ENCODE measurements around the gene ACOT13.
"Not testable (repeated sequence)": the region's sequence is repeated elsewhere in the genome, so short reads cannot be mapped to it uniquely, and the experiment has no call there.

ACOT13 gene

GRCh38 chr6:24666641-24667377 lies at the start of gene ACOT13, which contains the start of gene TDP2:
Gene ACOT13 (plus strand): TSS chr6:24667077. CDS start chr6:24667264, 187 bp downstream.
Gene TDP2 (minus strand): TSS chr6:24666899. CDS start chr6:24666862, 37 bp downstream.
- Mint-ChIP-seq H3K36me3 (ENCODE audit: low read depth) (peaks cover 69% of the 10 kb centered on the region), H3K27me3 (no peaks in the 10 kb centered on the region), H3K9me3 (peaks cover 12% of the 10 kb centered on the region), H3K27ac (peak within 1 kb of the TSS; percentile 95), H3K4me1 (ENCODE audit: low read depth) (peaks cover 55% of the 10 kb centered on the region), H3K4me3 (peak within 1 kb of the TSS; percentile 97)

GRCh38 chr6:24619661-24620060 lies 47.2 kb upstream of the ACOT13 start:
- H3K27ac Mint-ChIP-seq = no peak overlapping the region
- no peaks in the 10 kb centered on the region for H3K4me1 Mint-ChIP-seq (ENCODE audit: low read depth)
- H3K27me3 Mint-ChIP-seq = no peaks in the 10 kb centered on the region
- H3K36me3 Mint-ChIP-seq (ENCODE audit: low read depth) = no peaks in the 10 kb centered on the region
- no peaks in the 10 kb centered on the region for H3K9me3 Mint-ChIP-seq
- no peak overlapping the region for H3K4me3 Mint-ChIP-seq

GRCh38 chr6:24620637-24621036 lies 46.2 kb upstream of the ACOT13 start:
- Mint-ChIP-seq H3K4me3 (no peak overlapping the region), H3K4me1 (ENCODE audit: low read depth) (no peaks in the 10 kb centered on the region), H3K9me3 (no peaks in the 10 kb centered on the region), H3K36me3 (ENCODE audit: low read depth) (no peaks in the 10 kb centered on the region), H3K27me3 (no peaks in the 10 kb centered on the region), H3K27ac (no peak overlapping the region)

GRCh38 chr6:24621626-24622289 lies 45.1 kb upstream of the ACOT13 start:
- no peak overlapping the region for H3K27ac Mint-ChIP-seq
- no peak overlapping the region for H3K4me3 Mint-ChIP-seq
- no peaks in the 10 kb centered on the region for H3K9me3 Mint-ChIP-seq
- no peaks in the 10 kb centered on the region for H3K27me3 Mint-ChIP-seq
- no peaks in the 10 kb centered on the region for H3K4me1 Mint-ChIP-seq (ENCODE audit: low read depth)
- no peaks in the 10 kb centered on the region for H3K36me3 Mint-ChIP-seq (ENCODE audit: low read depth)

GRCh38 chr6:24630856-24631505 lies 35.9 kb upstream of the ACOT13 start:
- peaks cover 7% of the 10 kb centered on the region for H3K27me3 Mint-ChIP-seq
- no peaks in the 10 kb centered on the region for H3K36me3 Mint-ChIP-seq (ENCODE audit: low read depth)
- H3K4me3 Mint-ChIP-seq = no peak overlapping the region
- no peaks in the 10 kb centered on the region for H3K4me1 Mint-ChIP-seq (ENCODE audit: low read depth)
- no peak overlapping the region for H3K27ac Mint-ChIP-seq
- H3K9me3 Mint-ChIP-seq = no peaks in the 10 kb centered on the region

- H3K9me3 Mint-ChIP-seq = no peaks in the 10 kb centered on the region
- peaks cover 10% of the 10 kb centered on the region for H3K27me3 Mint-ChIP-seq
- no peaks in the 10 kb centered on the region for H3K36me3 Mint-ChIP-seq (ENCODE audit: low read depth)
- H3K4me3 Mint-ChIP-seq = no peak overlapping the region
- H3K4me1 Mint-ChIP-seq (ENCODE audit: low read depth) = no peaks in the 10 kb centered on the region
- H3K27ac Mint-ChIP-seq = no peak overlapping the region
These were observed 35.2 kb upstream of the ACOT13 start for GRCh38 chr6:24631671-24632070.

GRCh38 chr6:24632573-24632972 lies 34.3 kb upstream of the ACOT13 start:
- no peaks in the 10 kb centered on the region for H3K36me3 Mint-ChIP-seq (ENCODE audit: low read depth)
- H3K4me3 Mint-ChIP-seq = no peak overlapping the region
- H3K27me3 Mint-ChIP-seq = peaks cover 10% of the 10 kb centered on the region
- H3K4me1 Mint-ChIP-seq (ENCODE audit: low read depth) = no peaks in the 10 kb centered on the region
- no peaks in the 10 kb centered on the region for H3K9me3 Mint-ChIP-seq
- H3K27ac Mint-ChIP-seq = no peak overlapping the region

- Mint-ChIP-seq H3K4me3 (no peak overlapping the region), H3K9me3 (no peaks in the 10 kb centered on the region), H3K4me1 (ENCODE audit: low read depth) (no peaks in the 10 kb centered on the region), H3K27me3 (peaks cover 26% of the 10 kb centered on the region), H3K36me3 (ENCODE audit: low read depth) (no peaks in the 10 kb centered on the region), H3K27ac (no peak overlapping the region)
These were observed 30.2 kb upstream of the ACOT13 start for GRCh38 chr6:24636681-24637080.

- Mint-ChIP-seq H3K4me3 (no peak overlapping the region), H3K4me1 (ENCODE audit: low read depth) (peaks cover 3% of the 10 kb centered on the region), H3K9me3 (no peaks in the 10 kb centered on the region), H3K36me3 (ENCODE audit: low read depth) (no peaks in the 10 kb centered on the region), H3K27ac (no peak overlapping the region), H3K27me3 (peaks cover 36% of the 10 kb centered on the region)
These were observed 26.7 kb upstream of the ACOT13 start for GRCh38 chr6:24640166-24640565.

- H3K36me3 Mint-ChIP-seq (ENCODE audit: low read depth); H3K4me3 Mint-ChIP-seq; H3K9me3 Mint-ChIP-seq; H3K27ac Mint-ChIP-seq; H3K4me1 Mint-ChIP-seq (ENCODE audit: low read depth): not testable (repeated sequence)
- peaks cover 41% of the 10 kb centered on the region for H3K27me3 Mint-ChIP-seq
These were observed 26.2 kb upstream of the ACOT13 start for GRCh38 chr6:24640631-24641030.

GRCh38 chr6:24642061-24642460 lies 24.8 kb upstream of the ACOT13 start:
- no peaks in the 10 kb centered on the region for H3K9me3 Mint-ChIP-seq
- no peak overlapping the region for H3K27ac Mint-ChIP-seq
- H3K4me1 Mint-ChIP-seq (ENCODE audit: low read depth) = peaks cover 16% of the 10 kb centered on the region
- H3K27me3 Mint-ChIP-seq = peaks cover 39% of the 10 kb centered on the region
- H3K36me3 Mint-ChIP-seq (ENCODE audit: low read depth) = no peaks in the 10 kb centered on the region
- H3K4me3 Mint-ChIP-seq = no peak overlapping the region

GRCh38 chr6:24643920-24644319 lies 23.0 kb upstream of the ACOT13 start:
- Mint-ChIP-seq H3K4me1 (ENCODE audit: low read depth) (peaks cover 16% of the 10 kb centered on the region), H3K9me3 (no peaks in the 10 kb centered on the region), H3K27ac (no peak overlapping the region), H3K27me3 (peaks cover 34% of the 10 kb centered on the region), H3K36me3 (ENCODE audit: low read depth) (no peaks in the 10 kb centered on the region), H3K4me3 (no peak overlapping the region)

- Mint-ChIP-seq H3K36me3 (ENCODE audit: low read depth) (no peaks in the 10 kb centered on the region), H3K27me3 (peaks cover 31% of the 10 kb centered on the region), H3K4me1 (ENCODE audit: low read depth) (peaks cover 16% of the 10 kb centered on the region), H3K4me3 (no peak overlapping the region), H3K9me3 (no peaks in the 10 kb centered on the region), H3K27ac (no peak overlapping the region)
These were observed 22.5 kb upstream of the ACOT13 start for GRCh38 chr6:24644377-24644776.

- Mint-ChIP-seq H3K9me3 (no peaks in the 10 kb centered on the region), H3K4me3 (peak overlapping the region; percentile 87), H3K27me3 (peaks cover 23% of the 10 kb centered on the region), H3K27ac (no peak overlapping the region), H3K4me1 (ENCODE audit: low read depth) (peaks cover 16% of the 10 kb centered on the region), H3K36me3 (ENCODE audit: low read depth) (peaks cover 9% of the 10 kb centered on the region)
These were observed 20.1 kb upstream of the ACOT13 start for GRCh38 chr6:24646771-24647170.

GRCh38 chr6:24648276-24648675 lies 18.6 kb upstream of the ACOT13 start:
- H3K27ac Mint-ChIP-seq = no peak overlapping the region
- H3K4me1 Mint-ChIP-seq (ENCODE audit: low read depth) = peaks cover 16% of the 10 kb centered on the region
- no peak overlapping the region for H3K4me3 Mint-ChIP-seq
- no peaks in the 10 kb centered on the region for H3K9me3 Mint-ChIP-seq
- H3K36me3 Mint-ChIP-seq (ENCODE audit: low read depth) = peaks cover 24% of the 10 kb centered on the region
- H3K27me3 Mint-ChIP-seq = peaks cover 23% of the 10 kb centered on the region
